GM18951 (cell line): Measurements from ENCODE around the gene TFF2.

Source experiments
- POLR2A ChIP-seq: IDR thresholded peaks from 4 replicates; pipeline ENCODE4 v1.6.1; 2011; ENCODE audit warnings: mild to moderate bottlenecking; ENCODE audit not compliant: insufficient read length, insufficient read depth; ENCODE audit errors: extremely low read depth
- in situ Hi-C: fragments of 300-500 bp; cut with MboI; formaldehyde crosslinking; loops from one replicate; pipeline ENCODE4 v1.12.0; 2022; ENCODE audit warnings: low sequenced_read_pairs, mixed read lengths, inconsistent platforms; ENCODE audit not compliant: unreplicated experiment

The TFF2 gene

GRCh38 chr21:42366292-42367010, 15.7 kb upstream of the TFF2 start, which contains the start of gene TFF1:
TSS of gene TFF1 (minus strand) at chr21:42366535. CDS start at chr21:42366495, 40 bp downstream.
- in situ Hi-C loops, result no loop called here

GRCh38 chr21:42365770-42366169, 15.0 kb upstream of the TFF2 start:
- in situ Hi-C loops, result no loop called here
- TF ChIP-seq POLR2A, result no peak

More at GRCh38 chr21:42366292-42367010, 15.7 kb upstream of the TFF2 start, which contains the start of gene TFF1:
- no peak for TF ChIP-seq POLR2A

- TF ChIP-seq POLR2A, result no peak
- in situ Hi-C loops, result no loop called here
These were observed 13.6 kb upstream of the TFF2 start for GRCh38 chr21:42364304-42364865.

- in situ Hi-C loops, result no loop called here
These were observed 12.5 kb upstream of the TFF2 start for GRCh38 chr21:42363312-42363711.

DNA sequence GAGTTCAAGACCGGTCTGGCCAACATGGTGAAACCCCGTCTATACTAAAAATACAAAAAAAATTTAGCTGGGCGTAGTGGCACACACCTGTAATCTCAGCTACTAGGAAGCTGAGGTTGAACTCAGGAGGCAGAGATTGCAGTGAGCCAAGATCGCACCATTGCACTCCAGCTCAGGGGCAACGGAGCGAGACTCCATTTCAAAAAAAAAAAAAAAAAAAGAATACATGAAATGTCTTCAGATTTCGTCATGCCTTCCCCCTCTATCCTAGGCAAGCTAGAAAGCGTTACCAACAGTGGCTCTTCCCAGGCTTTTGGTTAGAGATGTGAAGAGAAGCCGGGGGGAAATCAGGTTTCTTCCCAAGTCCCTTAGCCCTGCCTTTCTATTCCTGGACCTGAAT, 11.9 kb upstream of the TFF2 start:
- TF ChIP-seq POLR2A, result no peak
- in situ Hi-C loops, result no loop called here

More at GRCh38 chr21:42363312-42363711, 12.5 kb upstream of the TFF2 start:
- no peak for TF ChIP-seq POLR2A

DNA sequence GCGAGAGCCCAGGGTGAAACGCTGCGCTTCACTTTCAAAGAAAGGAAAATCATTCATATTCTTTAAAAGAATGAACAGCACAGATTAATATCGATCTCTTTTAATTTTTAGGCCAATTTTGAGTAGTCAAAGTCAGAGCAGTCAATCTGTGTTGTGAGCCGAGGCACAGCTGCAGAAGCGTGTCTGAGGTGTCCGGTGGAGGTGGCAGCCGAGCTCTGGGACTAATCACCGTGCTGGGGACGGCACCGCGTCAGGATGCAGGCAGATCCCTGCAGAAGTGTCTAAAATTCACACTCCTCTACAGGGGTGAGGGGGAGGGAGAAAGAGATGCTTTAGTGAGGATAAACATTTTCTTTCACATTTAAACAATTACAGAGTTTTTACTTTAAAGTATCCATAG, 11.4 kb upstream of the TFF2 start:
- no peak for TF ChIP-seq POLR2A
- in situ Hi-C loops, result no loop called here

GRCh38 chr21:42361286-42361685, 10.5 kb upstream of the TFF2 start:
- no peak for TF ChIP-seq POLR2A
- in situ Hi-C loops, result no loop called here

GRCh38 chr21:42360317-42360716, 9.5 kb upstream of the TFF2 start:
- in situ Hi-C loops, result no loop called here
- TF ChIP-seq POLR2A, result no peak

GRCh38 chr21:42358937-42359336, 8.1 kb upstream of the TFF2 start:
- no peak for TF ChIP-seq POLR2A
- in situ Hi-C loops, result no loop called here

DNA sequence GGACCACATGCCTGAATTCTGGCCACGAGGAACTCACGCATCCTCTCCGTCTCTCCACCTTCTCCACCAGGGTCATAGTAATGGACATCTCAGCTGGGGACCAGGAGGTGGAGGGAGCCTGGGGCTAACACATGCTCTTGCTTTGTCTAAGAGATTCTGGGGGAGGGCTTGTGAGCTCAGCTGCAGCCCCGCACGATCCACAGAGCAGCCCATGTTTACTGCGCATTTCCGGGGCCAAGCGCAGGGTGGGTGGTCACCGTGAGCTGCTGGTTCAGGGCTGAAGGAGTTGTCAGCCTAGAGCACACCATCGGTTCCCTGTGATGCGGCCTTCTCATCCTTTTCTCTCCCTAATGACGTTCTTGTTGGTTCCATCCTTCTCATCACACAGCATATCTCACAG, 7.5 kb upstream of the TFF2 start:
- in situ Hi-C loops, result no loop called here
- no peak for TF ChIP-seq POLR2A

DNA sequence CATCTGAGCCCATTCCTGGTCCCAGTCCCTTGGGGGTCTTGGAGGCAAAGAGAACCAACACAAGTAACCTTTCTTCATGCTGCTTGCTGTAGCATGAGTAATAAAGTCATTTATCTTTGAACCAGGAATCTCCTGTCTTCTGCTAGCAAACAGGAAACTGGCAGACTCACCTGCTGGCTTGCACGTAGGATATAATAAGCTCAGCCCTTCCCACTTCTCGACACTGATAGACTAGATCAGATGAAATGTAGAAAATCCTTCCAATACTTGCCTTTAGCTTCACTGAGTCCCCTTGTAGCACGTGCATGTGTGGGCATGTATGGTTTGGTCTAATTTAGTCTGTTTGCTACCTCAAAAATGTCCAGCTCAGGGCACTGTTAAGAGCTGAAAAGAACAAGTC, 6.5 kb upstream of the TFF2 start:
- no peak for TF ChIP-seq POLR2A

DNA sequence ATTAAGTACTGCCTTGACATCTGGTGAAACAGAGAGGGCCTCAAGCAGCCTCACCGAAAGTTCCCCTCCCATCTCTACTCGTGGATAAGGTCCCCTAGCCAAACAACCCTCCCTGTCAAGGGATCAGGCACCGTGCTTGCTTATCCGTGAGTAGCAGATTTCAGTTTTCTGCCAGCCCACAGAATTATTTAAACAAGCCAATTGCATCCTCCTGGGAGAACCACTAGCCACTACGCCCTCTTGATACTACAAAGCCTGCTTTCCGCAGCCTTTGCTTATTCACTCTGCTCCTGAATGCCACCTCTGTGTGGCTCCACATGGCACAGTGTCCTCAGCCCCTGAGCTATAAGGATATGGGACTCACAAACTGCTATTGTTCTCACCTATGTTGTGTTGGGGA, 5.9 kb upstream of the TFF2 start:
- in situ Hi-C loops, result no loop called here
- no peak for TF ChIP-seq POLR2A

More for the DNA sequence above, 6.5 kb upstream of the TFF2 start:
- in situ Hi-C loops, result no loop called here

DNA sequence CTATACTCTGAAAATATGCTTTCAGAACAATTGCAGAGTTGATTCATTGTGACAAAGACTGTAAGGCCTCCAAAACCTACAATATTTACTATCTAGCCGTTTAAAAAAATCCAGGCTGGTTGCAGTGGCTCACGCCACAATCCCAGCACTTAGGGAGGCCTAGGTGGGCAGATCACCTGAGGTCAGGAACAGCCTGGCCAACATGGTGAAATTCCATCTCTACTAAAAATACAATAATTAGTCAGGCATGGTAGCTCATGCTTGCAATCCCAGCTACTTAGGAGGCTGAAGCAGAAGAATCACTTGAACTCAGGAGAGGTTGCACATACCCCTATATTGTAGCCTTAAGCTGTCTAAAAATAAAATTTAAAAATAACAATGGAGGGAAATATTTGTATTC, 5.3 kb upstream of the TFF2 start:
- no peak for TF ChIP-seq POLR2A
- in situ Hi-C loops, result no loop called here

GRCh38 chr21:42353623-42354022, 2.8 kb upstream of the TFF2 start:
- in situ Hi-C loops, result no loop called here
- no peak for TF ChIP-seq POLR2A
